Uterus (tissue), 4 donors: ENCODE results near the gene GRIA1. TPM values are rescaled to one million over a fixed set of nuclear protein-coding genes. Genes with fewer than 3 reads are reported as not detected.

Source experiments
- DNase-seq, 2 donors: peaks; one replicate each; pipeline ENCODE4 v3.0.0-alpha.2; 2019 to 2020
- H3K27ac ChIP-seq, 2 donors: fragments of 200-600 bp; sonication (generic); 1 replicate in 1 of 2; 2 replicates in 1 of 2; pipeline ENCODE4 v1.5.1; 2016 to 2018
- H3K27me3 ChIP-seq, 2 donors: fragments of 200-600 bp; sonication (generic); one replicate each; pipeline ENCODE4 v1.5.1; 2018 to 2019; ENCODE audit warnings: control low read depth in 1 of 2
- H3K36me3 ChIP-seq, 2 donors: fragments of 200-600 bp; sonication (generic); one replicate each; pipeline ENCODE4 v1.5.1; 2019; ENCODE audit warnings: control low read depth in 1 of 2
- H3K4me1 ChIP-seq, 2 donors: fragments of 200-600 bp; sonication (generic); one replicate each; pipeline ENCODE4 v1.5.1; 2018 to 2019; ENCODE audit warnings: control low read depth in 1 of 2
- H3K4me3 ChIP-seq, 2 donors: fragments of 200-600 bp; sonication (generic); 1 replicate in 1 of 2; 2 replicates in 1 of 2; pipeline ENCODE4 v1.5.1; 2018 to 2019; ENCODE audit warnings: mild to moderate bottlenecking in 1 of 2
- H3K9me3 ChIP-seq, 2 donors: fragments of 200-600 bp; sonication (generic); one replicate each; pipeline ENCODE4 v1.5.1; 2019; ENCODE audit warnings: control low read depth in 1 of 2
- POLR2A ChIP-seq, 2 donors: fragments of 450-650 bp; IDR thresholded peaks; one replicate each; pipeline ENCODE4 v1.6.1; 2016; ENCODE audit warnings: antibody characterized with exemption in 2 of 2, mild to moderate bottlenecking in 1 of 2, moderate library complexity in 1 of 2
- intact Hi-C: fragments of 100-400 bp; cut with DNase I; formaldehyde crosslinking; loops from one replicate; pipeline ENCODE4 v1.15.1; 2023; ENCODE audit warnings: low total_unique reads
- total RNA-seq, 4 donors: library from RNA; depleted of rRNA in 3 of 4; stranded (reverse); fragments of >200 nt in 3 of 4; gene quantifications; one replicate each; pipeline versions ENCODE4 v1.1.0 to v1.2.4, GENCODE V29; 2014 to 2023
- TF ChIP-seq, protein P1 (sequence below), 4 experiments: fragments of 200-600 bp in 2 of 4; fragments of 450-650 bp in 2 of 4; sonication (generic) in 2 of 4; IDR thresholded peaks; one replicate each; pipeline ENCODE4 v1.5.1; 2016 to 2019; ENCODE audit warnings: antibody characterized with exemption in 4 of 4, mild to moderate bottlenecking in 2 of 4, moderate library complexity in 1 of 4
- donor health status: DM: yes; HTN: yes; CAD: no.

GRIA1 gene
- total RNA-seq, 4 donors from 2014 or later: 0.37 to 24.1 (median 1.5) TPM; not detected in 1

DNA sequence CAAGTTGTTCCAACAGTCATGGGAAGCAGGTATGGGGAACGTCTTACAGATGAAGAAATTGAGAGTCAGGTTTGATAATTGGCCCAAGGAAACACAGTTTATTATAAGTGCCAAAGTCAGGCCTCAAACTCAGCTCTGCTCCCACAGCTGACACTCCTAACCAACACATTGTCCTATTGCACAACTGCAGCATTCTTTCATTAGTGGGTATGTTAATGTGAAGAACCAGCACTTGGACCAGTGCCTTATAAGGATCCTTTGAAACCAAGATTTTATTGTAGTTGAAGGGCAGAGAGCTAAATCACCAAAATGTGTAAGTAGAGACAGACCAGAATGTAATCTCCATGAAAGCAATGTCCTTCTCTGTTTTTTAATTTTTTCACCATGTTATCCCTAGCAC lies 56.1 kb downstream of the GRIA1 start:
- Histone ChIP-seq H3K27ac (no peak overlapping the region), H3K36me3 (no peaks in the 10 kb centered on the region), H3K4me1 (no peaks in the 10 kb centered on the region), H3K9me3 (no peaks in the 10 kb centered on the region), H3K4me3 (no peak overlapping the region), H3K27me3 (no peaks in the 10 kb centered on the region)
- TF ChIP-seq, protein P1, sequence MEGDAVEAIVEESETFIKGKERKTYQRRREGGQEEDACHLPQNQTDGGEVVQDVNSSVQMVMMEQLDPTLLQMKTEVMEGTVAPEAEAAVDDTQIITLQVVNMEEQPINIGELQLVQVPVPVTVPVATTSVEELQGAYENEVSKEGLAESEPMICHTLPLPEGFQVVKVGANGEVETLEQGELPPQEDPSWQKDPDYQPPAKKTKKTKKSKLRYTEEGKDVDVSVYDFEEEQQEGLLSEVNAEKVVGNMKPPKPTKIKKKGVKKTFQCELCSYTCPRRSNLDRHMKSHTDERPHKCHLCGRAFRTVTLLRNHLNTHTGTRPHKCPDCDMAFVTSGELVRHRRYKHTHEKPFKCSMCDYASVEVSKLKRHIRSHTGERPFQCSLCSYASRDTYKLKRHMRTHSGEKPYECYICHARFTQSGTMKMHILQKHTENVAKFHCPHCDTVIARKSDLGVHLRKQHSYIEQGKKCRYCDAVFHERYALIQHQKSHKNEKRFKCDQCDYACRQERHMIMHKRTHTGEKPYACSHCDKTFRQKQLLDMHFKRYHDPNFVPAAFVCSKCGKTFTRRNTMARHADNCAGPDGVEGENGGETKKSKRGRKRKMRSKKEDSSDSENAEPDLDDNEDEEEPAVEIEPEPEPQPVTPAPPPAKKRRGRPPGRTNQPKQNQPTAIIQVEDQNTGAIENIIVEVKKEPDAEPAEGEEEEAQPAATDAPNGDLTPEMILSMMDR (IDR thresholded peaks at IDR 0.05): no peak
- TF ChIP-seq POLR2A (IDR thresholded peaks at IDR 0.05): no peak
- intact Hi-C loops: no loop called here
- no peak for DNase-seq

DNA sequence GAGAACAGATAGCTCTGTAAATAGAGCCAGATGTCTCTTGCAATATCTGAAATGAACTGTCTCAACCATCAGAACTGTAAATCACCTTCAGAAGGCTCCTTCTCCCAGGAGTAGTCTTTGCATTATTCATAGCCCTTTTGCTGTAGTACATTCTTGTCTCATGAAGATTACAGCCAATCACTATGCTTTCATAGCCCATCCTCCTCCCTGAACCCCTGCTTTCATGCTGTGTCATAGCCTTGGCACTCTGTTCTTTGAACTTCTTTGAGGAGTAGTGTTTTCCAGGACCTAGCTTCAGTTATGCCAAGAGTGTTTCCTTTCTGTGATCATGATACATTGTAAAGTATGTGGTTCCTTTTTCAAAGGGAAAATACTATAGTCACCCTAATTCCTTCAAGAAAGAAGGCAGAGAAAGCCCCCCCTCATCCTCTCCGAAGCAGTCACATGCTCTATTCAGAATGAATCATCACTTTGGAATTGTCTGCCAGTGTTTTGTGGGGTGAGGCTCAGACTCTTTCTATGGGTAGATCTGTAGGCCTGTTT lies 61.1 kb downstream of the GRIA1 start:
- DNase-seq: no peak
- intact Hi-C loops: no loop called here
- Histone ChIP-seq H3K27ac (peak overlapping the region in 1 of 2 donors; percentile 34), H3K9me3 (no peaks in the 10 kb centered on the region), H3K4me1 (no peaks in the 10 kb centered on the region), H3K4me3 (no peak overlapping the region), H3K27me3 (no peaks in the 10 kb centered on the region), H3K36me3 (no peaks in the 10 kb centered on the region)
- TF ChIP-seq POLR2A (IDR thresholded peaks at IDR 0.05): no peak
- TF ChIP-seq, protein P1 (IDR thresholded peaks at IDR 0.05): no peak

- Histone ChIP-seq H3K27ac (no peak overlapping the region), H3K36me3 (no peaks in the 10 kb centered on the region)
- intact Hi-C loops: no loop called here
Observed at GRCh38 chr5:153552886-153553285, 62.4 kb downstream of the GRIA1 start.

DNA sequence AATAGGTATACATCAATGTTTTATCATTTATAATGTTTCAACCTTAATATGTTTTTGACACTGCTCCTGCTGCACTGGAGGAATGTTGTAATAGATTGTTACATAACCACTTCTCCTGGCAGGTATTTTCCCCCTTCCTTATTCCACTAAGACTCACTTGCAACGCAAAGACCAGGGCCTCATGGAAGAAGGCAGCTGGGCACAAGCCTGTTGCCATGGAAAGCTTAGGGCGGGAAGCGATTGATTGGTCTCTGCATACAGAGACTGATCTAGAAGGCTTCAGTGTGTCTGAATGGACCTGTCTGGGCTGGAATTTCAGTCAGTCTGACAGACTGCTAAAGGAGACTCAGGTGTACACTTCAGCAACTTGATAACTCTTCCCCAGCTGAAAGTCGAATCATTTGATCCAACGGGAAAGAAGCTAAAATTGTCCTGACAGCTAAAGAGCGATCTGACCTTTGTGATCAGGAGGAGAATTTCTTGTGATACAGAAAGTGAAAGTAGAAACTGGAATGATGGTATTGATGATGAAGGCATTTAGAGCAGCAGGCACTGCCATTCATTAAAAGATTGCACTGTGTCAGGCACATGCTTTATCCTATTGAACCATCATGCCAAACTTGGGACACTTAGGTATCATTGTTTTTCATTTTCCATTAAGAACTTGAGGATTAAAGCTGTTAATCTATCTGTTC lies 65.1 kb downstream of the GRIA1 start:
- no peak for TF ChIP-seq POLR2A (IDR thresholded peaks at IDR 0.05)
- TF ChIP-seq, protein P1 (IDR thresholded peaks at IDR 0.05): no peak
- H3K4me1 ChIP-seq: no peaks in the 10 kb centered on the region
- intact Hi-C loops: no loop called here
- no peak overlapping the region for H3K4me3 ChIP-seq
- no peaks in the 10 kb centered on the region for H3K9me3 ChIP-seq
- no peaks in the 10 kb centered on the region for H3K36me3 ChIP-seq
- no peak overlapping the region for H3K27ac ChIP-seq
- DNase-seq: no peak
- H3K27me3 ChIP-seq: no peaks in the 10 kb centered on the region

More at GRCh38 chr5:153552886-153553285, 62.4 kb downstream of the GRIA1 start:
- no peak for DNase-seq
- no peak for TF ChIP-seq POLR2A (IDR thresholded peaks at IDR 0.05)
- TF ChIP-seq, protein P1 (IDR thresholded peaks at IDR 0.05): no peak
- Histone ChIP-seq H3K27me3 (no peaks in the 10 kb centered on the region), H3K4me3 (no peak overlapping the region), H3K9me3 (no peaks in the 10 kb centered on the region), H3K4me1 (no peaks in the 10 kb centered on the region)

- H3K4me3 ChIP-seq: no peak overlapping the region
- no peaks in the 10 kb centered on the region for H3K27me3 ChIP-seq
- no peaks in the 10 kb centered on the region for H3K36me3 ChIP-seq
- no peaks in the 10 kb centered on the region for H3K4me1 ChIP-seq
- intact Hi-C loops: no loop called here
- no peak overlapping the region for H3K27ac ChIP-seq
- no peaks in the 10 kb centered on the region for H3K9me3 ChIP-seq
- DNase-seq: no peak
- no peak for TF ChIP-seq POLR2A (IDR thresholded peaks at IDR 0.05)
- TF ChIP-seq, protein P1 (IDR thresholded peaks at IDR 0.05): no peak
Observed at GRCh38 chr5:153558957-153559356, 68.5 kb downstream of the GRIA1 start.
